ENCODE data around the gene SESN1.
"Not testable (repeated sequence)": the region's sequence is repeated elsewhere in the genome, so short reads cannot be mapped to it uniquely, and the experiment has no call there.

Gene SESN1

GRCh38 chr6:109094416-109095035, at the start of gene SESN1:
TSS of gene SESN1 (minus strand) at chr6:109094846. CDS start at chr6:109094073, 773 bp downstream.
- DNase-seq = peak; percentile 90

DNA sequence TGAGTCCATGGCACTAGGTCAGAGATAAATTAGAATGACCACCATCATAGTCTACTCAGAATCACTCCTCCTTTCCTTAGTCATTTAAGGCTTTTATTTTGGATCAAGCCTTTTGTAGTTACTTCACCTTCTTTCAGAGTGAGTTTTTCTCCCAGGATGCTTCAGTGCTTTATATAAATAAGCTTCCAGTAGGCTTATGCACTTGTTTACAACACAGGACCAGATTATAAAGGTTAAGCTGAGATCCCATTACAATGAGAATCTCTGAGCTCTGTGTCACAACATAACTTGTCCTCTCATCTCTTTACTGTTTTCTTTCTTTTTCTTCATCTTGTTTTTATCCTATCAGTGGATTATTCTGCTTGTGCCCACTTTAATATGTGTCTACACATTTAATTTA, 48.5 kb upstream of the SESN1 start:
- DNase-seq = no peak

GRCh38 chr6:109142067-109142466, 47.4 kb upstream of the SESN1 start:
- not testable (repeated sequence) for DNase-seq

- DNase-seq = no peak
Measured at GRCh38 chr6:109139109-109139508, 44.5 kb upstream of the SESN1 start.

DNA sequence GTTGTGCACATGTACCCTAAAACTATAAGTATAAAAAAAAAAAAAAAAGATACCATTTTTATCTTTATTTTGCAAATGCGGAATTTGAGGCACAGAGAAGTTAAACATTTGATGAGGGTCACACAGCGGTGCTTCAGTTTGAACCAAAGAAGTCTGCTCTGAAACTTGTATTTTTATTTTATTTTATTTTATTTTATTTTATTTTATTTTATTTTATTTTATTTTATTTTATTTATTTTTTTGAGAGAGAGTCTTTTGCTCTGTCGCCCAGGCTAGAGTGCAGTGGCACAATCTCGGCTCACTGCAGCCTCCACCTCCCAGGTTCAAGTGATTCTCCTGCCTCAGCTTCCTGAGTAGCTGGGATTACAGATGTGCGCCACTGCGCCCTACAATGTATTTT, 41.9 kb upstream of the SESN1 start:
- DNase-seq = not testable (repeated sequence)

DNA sequence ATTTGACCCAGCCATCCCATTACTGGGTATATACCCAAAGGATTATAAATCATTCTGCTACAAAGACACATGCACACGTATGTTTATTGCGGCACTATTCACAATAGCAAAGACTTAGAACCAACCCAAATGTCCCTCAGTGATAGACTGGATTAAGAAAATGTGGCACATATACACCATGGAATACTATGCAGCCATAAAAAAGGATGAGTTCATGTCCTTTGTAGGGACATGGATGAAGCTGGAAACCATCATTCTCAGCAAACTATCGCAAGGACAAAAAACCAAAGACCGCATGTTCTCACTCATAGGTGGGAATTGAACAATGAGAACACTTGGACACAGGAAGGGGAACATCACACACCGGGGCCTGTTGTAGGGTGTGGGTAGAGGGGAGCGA, 41.4 kb upstream of the SESN1 start:
- not testable (repeated sequence) for DNase-seq

DNA sequence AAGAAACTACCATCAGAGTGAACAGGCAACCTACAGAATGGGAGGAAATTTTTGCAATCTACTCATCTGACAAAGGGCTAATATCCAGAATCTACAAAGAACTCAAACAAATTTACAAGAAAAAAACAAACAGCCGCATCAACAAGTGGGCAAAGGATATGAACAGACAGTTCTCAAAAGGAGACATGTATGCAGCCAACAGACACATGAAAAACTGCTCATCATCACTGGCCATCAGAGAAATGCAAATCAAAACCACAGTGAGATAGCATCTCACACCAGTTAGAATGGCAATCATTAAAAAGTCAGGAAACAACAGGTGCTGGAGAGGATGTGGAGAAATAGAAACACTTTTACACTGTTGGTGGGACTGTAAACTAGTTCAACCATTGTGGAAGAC, 41.0 kb upstream of the SESN1 start:
- DNase-seq = not testable (repeated sequence)

DNA sequence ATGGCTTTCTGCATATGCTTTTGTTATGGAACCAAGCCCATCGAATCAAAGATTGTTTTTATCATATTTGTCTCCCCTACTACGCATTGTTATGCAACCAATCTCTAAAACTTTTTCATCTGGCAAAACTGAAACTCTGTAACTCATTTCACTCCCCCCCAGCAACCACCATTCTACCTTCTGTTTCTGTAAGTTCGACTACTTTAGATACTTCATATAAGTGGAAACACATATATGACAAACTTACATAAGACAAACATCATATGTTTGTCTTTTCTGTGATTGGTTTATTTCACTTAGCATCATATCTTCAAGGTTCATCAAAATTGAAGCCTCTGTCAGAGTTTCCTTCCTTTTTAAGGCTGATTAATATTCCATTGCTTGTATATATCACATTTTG, 35.4 kb upstream of the SESN1 start:
- no peak for DNase-seq

DNA sequence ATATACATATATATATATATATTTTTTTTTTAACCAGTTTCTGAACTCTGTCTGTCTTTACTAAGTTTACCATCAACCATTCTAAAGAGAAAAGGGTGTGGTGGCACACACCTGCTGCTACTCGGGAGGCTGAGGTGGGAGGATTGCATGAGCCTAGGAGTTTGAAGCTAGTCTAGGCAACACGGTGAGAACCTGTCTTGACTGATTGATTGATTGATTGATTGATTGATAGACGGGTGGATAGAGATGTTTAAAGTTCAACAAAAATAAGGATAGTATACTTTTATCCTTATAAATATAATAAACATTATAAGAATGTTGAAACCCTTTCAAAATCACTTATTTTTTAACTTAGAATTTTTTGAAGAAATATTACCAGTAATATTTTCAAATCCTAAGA, 30.9 kb upstream of the SESN1 start:
- no peak for DNase-seq

DNA sequence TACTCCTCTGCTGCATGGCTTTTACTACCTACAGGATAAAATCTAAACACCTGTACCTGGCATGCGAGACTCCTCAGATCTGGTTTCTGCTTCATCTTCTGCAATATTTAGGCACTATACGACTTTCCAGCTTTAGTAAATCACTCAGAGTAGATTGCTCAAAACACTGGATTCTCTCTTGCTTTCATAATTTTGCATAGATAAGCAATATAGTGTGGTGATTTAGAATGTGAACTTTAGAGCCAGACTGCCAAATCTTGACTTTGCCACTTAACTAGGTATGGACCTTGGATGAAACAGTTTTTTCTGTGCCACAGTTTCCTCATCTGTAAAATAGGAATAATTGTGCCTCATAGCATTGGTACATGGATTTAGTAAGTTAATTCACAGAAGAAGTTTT, 29.6 kb upstream of the SESN1 start:
- DNase-seq = no peak

DNA sequence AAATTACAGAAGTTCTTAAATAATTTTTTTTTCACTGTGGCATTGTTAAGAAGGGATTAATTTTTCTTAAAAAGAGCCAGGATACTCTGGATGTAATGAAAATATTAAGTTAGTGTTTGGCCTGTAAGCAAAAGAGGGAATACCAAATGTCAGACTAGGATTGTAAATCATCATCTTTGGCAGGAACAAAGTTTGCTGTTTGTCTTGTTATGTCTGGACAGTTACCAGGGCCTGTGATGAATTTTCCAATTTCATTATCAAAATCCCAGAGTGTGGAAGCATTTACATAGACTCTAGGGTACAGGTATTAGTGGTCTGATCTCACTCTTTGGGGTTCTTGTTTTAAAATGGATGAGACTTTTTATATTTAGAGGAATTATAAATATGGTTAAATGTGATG, 26.8 kb upstream of the SESN1 start:
- no peak for DNase-seq

DNA sequence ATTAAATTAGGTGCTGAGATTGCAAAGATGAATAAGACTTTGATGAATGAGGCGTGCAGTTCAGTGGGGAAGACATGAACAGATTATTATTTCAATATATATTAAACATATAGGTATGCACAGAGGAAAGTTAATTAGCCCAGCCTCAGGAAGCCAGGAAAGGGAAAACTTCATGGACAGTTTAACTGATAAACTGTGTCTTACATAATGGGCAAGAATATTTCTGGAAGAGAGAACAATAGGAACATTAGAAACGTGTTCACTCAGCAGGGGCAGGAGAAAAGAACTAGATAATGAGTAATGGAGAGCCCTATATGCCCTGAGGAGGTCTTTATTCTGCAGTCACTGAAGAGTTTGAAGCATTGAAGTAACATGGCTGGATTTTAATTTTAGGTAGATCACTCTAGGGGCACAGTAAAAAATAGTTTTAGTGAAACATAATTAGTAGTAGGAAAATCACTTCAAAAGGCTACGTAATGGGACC, 24.3 kb upstream of the SESN1 start:
- DNase-seq = no peak

DNA sequence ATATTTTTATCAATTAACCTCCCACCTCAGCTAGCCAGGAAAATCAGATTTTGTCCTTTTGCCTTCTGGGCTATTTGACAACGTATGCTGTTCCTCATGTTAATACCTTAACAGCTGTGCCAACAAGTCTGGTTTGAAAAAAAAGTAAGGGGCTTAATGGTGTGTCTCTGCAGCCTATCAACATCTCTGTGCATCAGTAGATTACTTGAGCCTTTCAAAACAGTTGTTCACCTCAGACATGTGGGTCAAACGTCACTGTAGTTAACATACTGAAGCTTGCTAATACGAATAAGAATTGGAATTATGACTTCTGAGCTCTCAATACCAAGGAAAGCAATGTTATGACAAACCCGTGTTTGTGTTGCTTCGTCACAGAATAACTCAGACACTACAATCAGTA, 23.7 kb upstream of the SESN1 start:
- no peak for DNase-seq

DNA sequence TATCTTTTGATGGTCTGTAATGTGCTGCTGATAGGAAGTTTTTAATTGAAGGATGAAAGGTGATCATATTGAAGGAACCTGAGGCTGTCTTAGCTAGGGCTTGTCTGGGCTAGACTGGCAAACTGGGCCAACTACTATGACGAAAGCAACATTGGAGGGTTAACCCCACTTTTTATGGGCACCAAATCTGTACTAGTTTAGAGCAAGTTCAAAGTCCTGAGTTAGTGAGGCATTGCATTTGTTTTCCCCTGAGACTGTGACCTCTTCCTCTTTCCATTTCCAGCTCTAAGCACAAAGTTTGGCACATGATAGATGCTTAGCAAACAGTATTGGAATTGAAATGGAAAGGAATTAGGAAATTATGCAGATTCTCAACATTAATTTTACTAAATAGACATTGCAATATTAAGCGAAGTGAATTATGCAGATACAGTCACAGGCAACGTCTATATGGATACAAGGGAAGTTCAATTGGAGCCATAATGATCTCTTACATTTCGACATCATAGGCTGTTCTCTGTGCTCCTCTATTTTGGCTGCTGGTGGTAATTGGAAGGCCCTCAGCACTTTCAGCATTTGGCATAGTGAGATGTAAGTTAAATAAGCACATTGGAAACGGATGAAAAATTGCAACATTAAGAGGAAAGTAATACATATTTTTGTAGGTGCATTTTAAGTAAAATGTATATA, 22.8 kb upstream of the SESN1 start:
- no peak for DNase-seq

DNA sequence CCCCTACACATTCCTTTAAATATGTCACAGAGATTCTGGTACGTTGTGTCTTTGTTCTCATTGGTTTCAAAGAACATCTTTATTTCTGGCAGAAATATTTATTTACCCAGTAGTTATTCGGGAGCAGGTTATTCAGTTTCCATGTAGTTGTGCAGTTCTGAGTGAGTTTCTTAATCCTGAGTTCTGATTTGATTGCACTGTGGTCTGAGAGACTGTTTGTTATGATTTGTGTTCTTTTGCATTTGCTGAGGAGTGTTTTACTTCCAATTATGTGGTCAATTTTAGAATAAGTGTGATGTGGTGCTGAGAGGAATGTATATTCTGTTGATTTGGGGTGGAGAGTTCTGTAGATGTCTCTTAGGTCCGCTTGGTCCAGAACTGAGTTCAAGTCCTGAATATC, 18.0 kb upstream of the SESN1 start:
- not testable (repeated sequence) for DNase-seq

DNA sequence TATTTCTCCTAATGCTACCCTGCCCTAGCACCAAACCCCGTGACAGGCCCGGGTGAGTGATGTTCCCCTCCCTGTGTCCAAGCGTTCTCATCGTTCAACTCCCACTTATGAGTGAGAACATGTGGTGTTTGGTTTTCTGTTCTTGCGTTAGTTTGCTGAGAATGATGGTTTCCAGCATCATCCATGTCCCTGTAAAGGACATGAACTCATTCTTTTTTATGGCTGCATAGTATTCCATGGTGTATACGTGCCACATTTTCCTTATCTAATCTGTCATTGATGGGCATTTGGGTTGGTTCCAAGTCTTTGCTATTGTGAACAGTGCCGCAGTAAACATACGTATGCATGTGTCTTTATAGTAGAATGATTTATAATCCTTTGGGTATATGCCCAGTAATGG, 15.0 kb upstream of the SESN1 start:
- not testable (repeated sequence) for DNase-seq

GRCh38 chr6:109105681-109106080, 11.0 kb upstream of the SESN1 start:
- DNase-seq = no peak

DNA sequence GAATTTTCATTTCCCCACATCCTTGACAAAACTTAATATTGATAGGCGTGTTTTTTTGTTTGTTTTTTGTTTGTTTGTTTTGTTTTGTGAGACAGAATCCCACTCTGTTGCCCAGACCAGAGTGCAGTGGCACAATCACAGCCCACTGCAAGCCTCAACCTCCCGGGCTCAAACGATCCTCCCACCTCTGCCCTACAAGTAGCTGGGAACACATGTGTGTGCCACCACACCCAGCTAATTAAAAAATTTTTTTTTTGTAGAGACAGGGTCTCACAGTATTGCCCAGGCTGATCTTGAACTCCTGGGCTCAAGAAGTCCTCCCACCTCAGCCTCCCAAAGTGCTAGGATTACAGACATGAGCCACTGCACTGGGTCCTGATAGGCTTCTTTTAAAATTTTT, 9.9 kb upstream of the SESN1 start:
- DNase-seq = no peak

GRCh38 chr6:109103942-109104341, 9.3 kb upstream of the SESN1 start:
- no peak for DNase-seq

DNA sequence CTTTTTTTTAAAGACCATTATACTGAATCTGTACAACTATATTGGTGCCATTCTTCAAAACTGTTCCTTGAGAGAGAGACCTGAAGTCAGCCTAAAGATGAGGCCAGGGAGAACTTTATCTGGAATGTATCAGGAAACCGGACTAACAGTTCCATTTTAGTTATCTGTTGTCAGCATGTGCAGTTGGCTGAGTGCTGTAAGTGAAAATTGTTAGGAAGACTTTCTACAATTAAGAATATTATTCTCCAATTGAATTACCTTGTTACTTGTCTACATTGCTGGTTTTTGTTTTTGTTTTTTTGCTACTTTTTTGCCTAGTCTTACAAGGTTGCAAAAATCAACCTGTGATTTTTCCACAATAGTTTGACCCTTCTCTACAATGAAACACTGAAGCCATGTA, 8.1 kb upstream of the SESN1 start:
- no peak for DNase-seq

- DNase-seq = no peak
Measured at GRCh38 chr6:109097661-109098060, 3.0 kb upstream of the SESN1 start.

DNA sequence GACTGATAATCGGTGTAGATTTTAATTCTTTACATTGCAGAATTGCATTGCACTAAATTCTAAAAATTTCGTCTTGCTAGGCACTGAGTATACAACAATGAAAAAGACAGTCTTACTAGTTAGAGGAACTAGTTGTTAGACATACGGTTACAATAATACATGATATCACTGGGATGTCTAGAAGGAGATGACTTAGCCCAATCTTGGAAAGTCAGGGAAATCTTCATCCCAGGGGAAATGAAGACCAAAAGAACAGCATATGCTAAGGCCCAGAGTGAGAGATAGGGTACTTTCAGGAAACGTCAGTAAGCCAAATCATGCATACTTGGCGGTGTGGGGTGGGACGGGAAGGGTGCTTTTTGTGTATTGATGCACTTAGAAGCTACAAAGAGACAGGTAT, 1.6 kb upstream of the SESN1 start:
- DNase-seq = no peak

DNA sequence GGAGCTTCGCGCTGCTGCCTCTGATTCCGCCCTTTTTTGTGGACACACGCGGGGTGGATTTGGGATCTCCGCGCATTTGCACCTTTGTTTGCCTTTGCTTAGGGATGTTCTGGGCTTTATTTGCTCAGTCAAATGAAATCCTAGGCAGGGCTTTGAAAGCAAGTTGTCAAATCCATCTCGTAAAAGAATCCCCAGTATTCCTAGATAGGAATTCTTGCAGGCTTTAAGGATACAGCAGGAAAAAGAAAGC, 1.1 kb upstream of the SESN1 start:
- no peak for DNase-seq

DNA sequence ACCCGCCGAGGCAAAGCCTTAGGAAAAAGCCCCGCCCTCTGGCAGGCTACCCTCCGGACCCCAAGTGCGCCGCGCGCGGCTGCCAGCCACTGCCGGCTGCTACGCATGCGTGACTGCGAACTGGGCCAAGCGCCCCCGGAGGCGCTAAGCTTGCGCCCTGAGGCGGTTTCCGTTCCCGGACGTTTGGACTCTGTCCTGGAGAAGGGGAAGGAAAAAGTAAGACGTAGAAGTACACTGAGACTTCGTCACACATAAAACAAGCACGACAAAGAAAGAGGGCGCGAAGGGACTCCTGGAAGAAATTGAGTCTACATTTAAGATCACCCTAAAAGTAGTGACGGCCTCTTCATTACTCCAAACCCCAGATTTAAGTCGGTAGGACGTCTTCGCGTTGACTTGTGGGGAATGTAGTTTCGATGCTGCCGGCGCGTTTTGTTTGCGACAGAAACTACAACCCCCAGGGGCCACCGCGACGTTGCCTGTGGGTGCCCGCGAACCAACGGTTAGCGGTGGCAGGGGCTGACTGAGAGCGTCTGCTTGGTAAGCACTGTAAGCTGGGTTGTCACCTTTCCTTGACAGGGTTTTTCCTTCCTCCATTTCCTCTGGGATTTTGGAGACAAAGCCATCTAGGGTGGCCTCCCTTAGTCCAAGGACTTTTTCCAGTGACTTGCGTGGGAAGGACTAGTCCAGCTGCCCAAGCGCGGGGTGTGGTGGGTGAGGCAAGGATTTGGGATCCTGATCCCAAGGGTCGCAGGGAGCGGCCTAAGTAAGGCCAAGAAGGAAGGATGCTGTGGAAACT, 589 bp upstream of the SESN1 start, which contains the start of gene CEP57L1:
CEP57L1 (plus strand) TSS at position 472 of the 799 bp plus-strand sequence. CDS start 49,715 bp downstream, outside the sequence.
- peak; percentile 98 for DNase-seq

Measured in midbrain (tissue), 1 donor.